Keratinocyte (primary cell): ENCODE results near the gene KASH5. TPM values are rescaled to one million over a fixed set of nuclear protein-coding genes. Genes with fewer than 3 reads are reported as not detected.

ENCODE experiments used
- DNase-seq: peaks from one replicate; pipeline ENCODE4 v3.0.0-alpha.2; 2011; ENCODE audit warnings: low read depth, missing footprints, low spot score
- FAIRE-seq: peaks from 2 replicates; lab custom pipeline; 2011; peaks lifted over from hg19 to GRCh38; lab: Jason Lieb, UNC
- H2AFZ ChIP-seq: 2 replicates; pipeline ENCODE4 v1.6.0; 2012; ENCODE audit warnings: low read length, control low read depth, inconsistent platforms; ENCODE audit not compliant: control insufficient read depth
- H3K27ac ChIP-seq: 2 replicates; pipeline ENCODE4 v1.5.1; 2011; ENCODE audit warnings: low read length; ENCODE audit not compliant: control insufficient read depth, insufficient read depth
- H3K27me3 ChIP-seq: 3 replicates; pipeline ENCODE4 v1.6.0; 2011; ENCODE audit warnings: low read length; ENCODE audit not compliant: control insufficient read depth, insufficient read depth; ENCODE audit errors: extremely low read depth
- H3K36me3 ChIP-seq, 2 experiments: 2 replicates in 1 of 2; 3 replicates in 1 of 2; pipeline ENCODE4 v1.5.1; 2011; ENCODE audit warnings: low read length in 2 of 2, mild to moderate bottlenecking in 1 of 2; ENCODE audit not compliant: control insufficient read depth in 2 of 2, insufficient read depth in 2 of 2; ENCODE audit errors: extremely low read depth in 1 of 2
- H3K4me1 ChIP-seq: 3 replicates; pipeline ENCODE4 v1.5.1; 2011; ENCODE audit warnings: low read length; ENCODE audit not compliant: control insufficient read depth, insufficient read depth; ENCODE audit errors: extremely low read depth
- H3K4me2 ChIP-seq: 3 replicates; pipeline ENCODE4 v1.6.0; 2011; ENCODE audit warnings: low read depth, low read length; ENCODE audit not compliant: control insufficient read depth, insufficient read depth; ENCODE audit errors: extremely low read depth
- H3K4me3 ChIP-seq, 3 experiments: fragments of 200-600 bp in 1 of 3; sonication (generic) in 1 of 3; 2 replicates in 2 of 3; 3 replicates in 1 of 3; pipeline ENCODE4 v1.5.1; 2011 to 2016; ENCODE audit warnings: low read length in 3 of 3, mild to moderate bottlenecking in 3 of 3, control low read depth in 2 of 3, inconsistent platforms in 1 of 3, low read depth in 1 of 3, mixed read lengths in 1 of 3, mixed run types in 1 of 3, moderate library complexity in 1 of 3; ENCODE audit not compliant: control insufficient read depth in 2 of 3, insufficient read depth in 2 of 3; ENCODE audit errors: extremely low read depth in 1 of 3
- H3K79me2 ChIP-seq: 2 replicates; pipeline ENCODE4 v1.6.0; 2012; ENCODE audit warnings: low read length; ENCODE audit not compliant: control insufficient read depth, insufficient read depth
- H3K9ac ChIP-seq: 3 replicates; pipeline ENCODE4 v1.6.0; 2011; ENCODE audit warnings: low read length; ENCODE audit not compliant: control insufficient read depth, insufficient read depth; ENCODE audit errors: extremely low read depth
- H3K9me1 ChIP-seq: 3 replicates; pipeline ENCODE4 v1.6.0; 2011; ENCODE audit warnings: low read length; ENCODE audit not compliant: control insufficient read depth, insufficient read depth; ENCODE audit errors: extremely low read depth
- H3K9me3 ChIP-seq: 2 replicates; pipeline ENCODE4 v1.5.1; 2012; ENCODE audit warnings: low read depth, low read length; ENCODE audit not compliant: control insufficient read depth
- H4K20me1 ChIP-seq: 3 replicates; pipeline ENCODE4 v1.6.0; 2011; ENCODE audit warnings: low read length; ENCODE audit not compliant: control insufficient read depth, insufficient read depth; ENCODE audit errors: extremely low read depth
- CTCF ChIP-seq, 3 experiments: IDR thresholded peaks in 1 of 3; conservative IDR thresholded peaks in 1 of 3; optimal IDR thresholded peaks in 1 of 3; 2 replicates in 2 of 3; 3 replicates in 1 of 3; pipeline versions ENCODE3 to v1.5.1; 2011; ENCODE audit warnings: low read length in 3 of 3, mild to moderate bottlenecking in 3 of 3, moderate library complexity in 2 of 3, control low read depth in 1 of 3, inconsistent platforms in 1 of 3; ENCODE audit not compliant: insufficient read depth in 2 of 3; ENCODE audit errors: extremely low read depth in 1 of 3
- EZH2 ChIP-seq: IDR thresholded peaks from one replicate; pipeline ENCODE4 v1.6.1; 2012; ENCODE audit warnings: inconsistent platforms, mild to moderate bottlenecking, low read length, moderate library complexity
- dilution Hi-C: fragments of 300-500 bp; cut with MboI; formaldehyde crosslinking; loops from one replicate; pipeline ENCODE4 v1.7.0; 2020; ENCODE audit warnings: low sequenced_read_pairs; ENCODE audit not compliant: extremely low pct_ligation_motif_present
- polyA plus RNA-seq, 5 experiments: library from polyadenylated mRNA; depleted of rRNA in 3 of 5; stranded (reverse) in 3 of 5; stranded (forward) in 1 of 5; unstranded in 1 of 5; fragments of >200 nt; gene quantifications; 1 replicate in 1 of 5; 2 replicates in 3 of 5; 3 replicates in 1 of 5; pipeline versions ENCODE4 v1.2.1 to v1.2.3, GENCODE V29; 2011 to 2012; ENCODE audit warnings: missing spikeins in 2 of 5, low read depth in 1 of 5, low replicate concordance in 1 of 5

Gene KASH5
- polyA plus RNA-seq, 1 donor (not counting 4 experiments of a cell fraction or from before 2014, with no cell fraction given): not detected

GRCh38 chr19:49355909-49356353 lies 32.1 kb upstream of the KASH5 start:
- Histone ChIP-seq H4K20me1 (no peaks in the 10 kb centered on the region), H3K9me1 (no peaks in the 10 kb centered on the region), H3K27me3 (no peaks in the 10 kb centered on the region), H3K9me3 (no peaks in the 10 kb centered on the region), H3K79me2 (no peaks in the 10 kb centered on the region), H2AFZ (no peak overlapping the region), H3K4me3 (no peak overlapping the region), H3K4me2 (no peak overlapping the region), H3K27ac (no peak overlapping the region), H3K9ac (no peak overlapping the region), H3K36me3 (peaks cover 0 to 4% of the 10 kb centered on the region in 2 experiments), H3K4me1 (no peaks in the 10 kb centered on the region)
- TF ChIP-seq EZH2: no peak
- TF ChIP-seq CTCF (optimal IDR thresholded peaks at IDR 0.05 in 1 of 3, IDR thresholded peaks at IDR 0.05 in 1 of 3, conservative IDR thresholded peaks at IDR 0.05 in 1 of 3; ENCODE audit: extremely low read depth in 1 of 3, insufficient read depth in 2 of 3, low read length in 3 of 3): no peak
- dilution Hi-C loops: no loop called here
- DNase-seq (no peak), FAIRE-seq (no peak)

GRCh38 chr19:49356382-49356781 lies 31.7 kb upstream of the KASH5 start:
- Histone ChIP-seq H3K36me3 (peaks cover 0 to 3% of the 10 kb centered on the region in 2 experiments), H3K9me3 (no peaks in the 10 kb centered on the region), H3K79me2 (no peaks in the 10 kb centered on the region), H4K20me1 (no peaks in the 10 kb centered on the region), H2AFZ (no peak overlapping the region), H3K4me2 (no peak overlapping the region), H3K27ac (no peak overlapping the region), H3K9me1 (no peaks in the 10 kb centered on the region), H3K4me3 (no peak overlapping the region), H3K27me3 (no peaks in the 10 kb centered on the region), H3K4me1 (no peaks in the 10 kb centered on the region), H3K9ac (no peak overlapping the region)
- FAIRE-seq (no peak), DNase-seq (no peak)
- TF ChIP-seq CTCF (optimal IDR thresholded peaks at IDR 0.05 in 1 of 3, IDR thresholded peaks at IDR 0.05 in 1 of 3, conservative IDR thresholded peaks at IDR 0.05 in 1 of 3; ENCODE audit: extremely low read depth in 1 of 3, insufficient read depth in 2 of 3, low read length in 3 of 3) (no peak), EZH2 (no peak)
- dilution Hi-C loops: no loop called here
